Endothelial cell of umbilical vein (primary cell): ENCODE data around the gene SMURF2. TPM values are rescaled to one million over a fixed set of nuclear protein-coding genes. Genes with fewer than 3 reads are reported as not detected.

Source experiments
- BruUV-seq: library from RNA; stranded (reverse); fragments of 400-500 nt; replicated peaks from 2 replicates; lab custom pipeline; 2021; lab: Mats Ljungman, UMichigan
- CTCF ChIA-PET: fragments of 300-600, 350-600 bp; sonication (Branson Sonifier 250); formaldehyde crosslinking; loops from one replicate; lab custom pipeline; 2021; ENCODE audit warnings: antibody characterized with exemption, inconsistent platforms; lab: Charles Lee
- POLR2A ChIA-PET: fragments of 300-600, 350-600 bp; sonication (Branson Sonifier 250); formaldehyde crosslinking; loops from one replicate; lab custom pipeline; 2021; ENCODE audit warnings: antibody characterized with exemption, inconsistent platforms; lab: Charles Lee
- DNase-seq: peaks from one replicate; pipeline ENCODE4 v3.0.0-alpha.2; 2011; ENCODE audit warnings: low read depth, low spot score
- FAIRE-seq: peaks from 2 replicates; lab custom pipeline; 2011; peaks lifted over from hg19 to GRCh38; lab: Jason Lieb, UNC
- H2AFZ ChIP-seq: 2 replicates; pipeline ENCODE4 v1.6.0; 2012; ENCODE audit warnings: low read depth, low read length, control low read depth, inconsistent platforms
- H3K27ac ChIP-seq: 2 replicates; pipeline ENCODE4 v1.5.1; 2011; ENCODE audit warnings: low read depth, mild to moderate bottlenecking, control low read depth, low read length, moderate library complexity; ENCODE audit not compliant: insufficient read depth
- H3K27me3 ChIP-seq, 2 experiments: 2 replicates each; pipeline versions ENCODE4 v1.6.0 to v1.6.1; 2011; ENCODE audit warnings: low read length in 2 of 2, mixed read lengths in 1 of 2; ENCODE audit not compliant: control insufficient read depth in 2 of 2, insufficient read depth in 2 of 2
- H3K36me3 ChIP-seq, 2 experiments: 2 replicates in 1 of 2; 3 replicates in 1 of 2; pipeline ENCODE4 v1.5.1; 2011; ENCODE audit warnings: low read length in 2 of 2, mild to moderate bottlenecking in 1 of 2, moderate library complexity in 1 of 2; ENCODE audit not compliant: control insufficient read depth in 2 of 2, insufficient read depth in 2 of 2; ENCODE audit errors: extremely low read depth in 1 of 2
- H3K4me1 ChIP-seq: 3 replicates; pipeline ENCODE4 v1.5.1; 2011; ENCODE audit warnings: mild to moderate bottlenecking, low read length; ENCODE audit not compliant: control insufficient read depth, insufficient read depth; ENCODE audit errors: extremely low read depth
- H3K4me2 ChIP-seq: 2 replicates; pipeline ENCODE4 v1.6.1; 2011; ENCODE audit warnings: low read length, control low read depth, mixed read lengths; ENCODE audit not compliant: insufficient read depth
- H3K4me3 ChIP-seq, 3 experiments: fragments of 200-600 bp in 1 of 3; sonication (generic), shearing (Covaris generic) in 1 of 3; replicated peaks in 1 of 3; 2 replicates each; pipeline ENCODE4 v1.5.1; 2011 to 2016; ENCODE audit warnings: control low read depth in 3 of 3, low read length in 3 of 3, mild to moderate bottlenecking in 2 of 3, inconsistent platforms in 1 of 3, low read depth in 1 of 3, moderate library complexity in 1 of 3; ENCODE audit not compliant: insufficient read depth in 1 of 3
- H3K79me2 ChIP-seq: 2 replicates; pipeline ENCODE4 v1.6.0; 2012; ENCODE audit warnings: low read length, inconsistent platforms; ENCODE audit not compliant: control insufficient read depth, insufficient read depth
- H3K9ac ChIP-seq: replicated peaks from 2 replicates; pipeline ENCODE3; 2011; ENCODE audit warnings: low read length, control low read depth; ENCODE audit not compliant: insufficient read depth; ENCODE audit errors: extremely low read depth
- H3K9me1 ChIP-seq: replicated peaks from 3 replicates; pipeline ENCODE4 v1.6.0; 2011; ENCODE audit warnings: mild to moderate bottlenecking, low read length; ENCODE audit not compliant: control insufficient read depth, insufficient read depth; ENCODE audit errors: extremely low read depth
- H3K9me3 ChIP-seq: replicated peaks from 2 replicates; pipeline ENCODE4 v1.5.1; 2012; ENCODE audit warnings: low read length, inconsistent platforms; ENCODE audit not compliant: control insufficient read depth, insufficient read depth
- H4K20me1 ChIP-seq: replicated peaks from 2 replicates; pipeline ENCODE3; 2011; ENCODE audit warnings: mild to moderate bottlenecking, low read length; ENCODE audit not compliant: control insufficient read depth, insufficient read depth; ENCODE audit errors: extremely low read depth
- EZH2 ChIP-seq: IDR thresholded peaks from 2 replicates; pipeline ENCODE4 v1.6.1; 2012; ENCODE audit warnings: borderline replicate concordance, low read depth, mild to moderate bottlenecking, moderate library complexity, low read length, inconsistent platforms; ENCODE audit not compliant: severe bottlenecking
- FOS ChIP-seq: IDR thresholded peaks from 2 replicates; pipeline ENCODE4 v1.6.1; 2011; ENCODE audit warnings: mild to moderate bottlenecking, low read length, moderate library complexity, borderline replicate concordance; ENCODE audit not compliant: insufficient read depth
- GATA2 ChIP-seq: IDR thresholded peaks from 2 replicates; pipeline ENCODE4 v1.7.0; 2011; ENCODE audit warnings: low read depth, mild to moderate bottlenecking, moderate library complexity, mixed read lengths, low read length; ENCODE audit not compliant: insufficient read length, insufficient read depth
- JUN ChIP-seq: IDR thresholded peaks from 2 replicates; pipeline ENCODE4 v1.6.1; 2011; ENCODE audit warnings: borderline replicate concordance, low read depth; ENCODE audit not compliant: insufficient read length, insufficient read depth
- MAX ChIP-seq: IDR thresholded peaks from 2 replicates; pipeline ENCODE4 v1.6.1; 2011; ENCODE audit not compliant: insufficient read depth, insufficient read length
- MYC ChIP-seq: IDR thresholded peaks from one replicate; pipeline ENCODE4 v1.6.1; 2011; ENCODE audit warnings: mild to moderate bottlenecking, low read depth, low read length
- POLR2A ChIP-seq: IDR thresholded peaks from 2 replicates; pipeline ENCODE4 v1.6.1; 2012; ENCODE audit warnings: low read depth, mild to moderate bottlenecking, control low read depth, low read length
- POLR2AphosphoS5 ChIP-seq: IDR thresholded peaks from 2 replicates; pipeline ENCODE4 v1.6.1; 2012; ENCODE audit warnings: low read depth, mild to moderate bottlenecking, control low read depth, low read length, moderate library complexity; ENCODE audit not compliant: insufficient read depth
- dilution Hi-C: fragments of 300-500 bp; cut with MboI; formaldehyde crosslinking; loops from one replicate; pipeline ENCODE4 v1.15.0; 2019; ENCODE audit warnings: low sequenced_read_pairs; ENCODE audit not compliant: extremely low pct_ligation_motif_present
- intact Hi-C: fragments of 100-400 bp; cut with micrococcal nuclease; formaldehyde crosslinking; loops from one replicate; pipeline ENCODE4 v1.10.0; 2022
- polyA plus RNA-seq, 4 experiments: library from polyadenylated mRNA; depleted of rRNA in 3 of 4; stranded (reverse) in 3 of 4; unstranded in 1 of 4; fragments of >200 nt; gene quantifications; 2 replicates each; pipeline versions ENCODE4 v1.2.1 to v1.2.3, GENCODE V29; 2011 to 2012; ENCODE audit warnings: missing spikeins in 1 of 4
- total RNA-seq: library from RNA; stranded (reverse); gene quantifications from 2 replicates; pipeline ENCODE4 v1.2.3, GENCODE V29; 2021
- TF ChIP-seq, protein P1 (sequence below), 2 donors: IDR thresholded peaks; 1 replicate in 1 of 2; 2 replicates in 1 of 2; pipeline ENCODE4 v1.5.1; 2011; ENCODE audit warnings: low read length in 2 of 2, mild to moderate bottlenecking in 2 of 2, moderate library complexity in 2 of 2, control low read depth in 1 of 2, inconsistent platforms in 1 of 2, low read depth in 1 of 2; ENCODE audit not compliant: insufficient read depth in 1 of 2; ENCODE audit errors: extremely low read depth in 1 of 2

Gene SMURF2
- total and polyA plus RNA-seq, 2 donors (not counting 3 experiments of a cell fraction or from before 2014, with no cell fraction given), result 32.9 to 105 TPM

- H3K9me1 ChIP-seq, result peaks cover 2% of the 10 kb centered on the region
- H4K20me1 ChIP-seq, result peaks cover 12% of the 10 kb centered on the region
- no TSS peak for BruUV-seq
- peak overlapping the region; percentile 54 for H3K27ac ChIP-seq
- dilution Hi-C loops, result no loop called here
- H3K36me3 ChIP-seq, result peaks cover 0 to 9% of the 10 kb centered on the region in 2 experiments
- no peak overlapping the region for H2AFZ ChIP-seq
- CTCF ChIA-PET, result no interaction called here
- no peak for TF ChIP-seq JUN
- no peak for TF ChIP-seq POLR2AphosphoS5
- TF ChIP-seq POLR2A, result no peak
- TF ChIP-seq FOS, result no peak
- no peak for TF ChIP-seq MYC
- no peak for TF ChIP-seq GATA2
- TF ChIP-seq EZH2, result no peak
- TF ChIP-seq, protein P1, sequence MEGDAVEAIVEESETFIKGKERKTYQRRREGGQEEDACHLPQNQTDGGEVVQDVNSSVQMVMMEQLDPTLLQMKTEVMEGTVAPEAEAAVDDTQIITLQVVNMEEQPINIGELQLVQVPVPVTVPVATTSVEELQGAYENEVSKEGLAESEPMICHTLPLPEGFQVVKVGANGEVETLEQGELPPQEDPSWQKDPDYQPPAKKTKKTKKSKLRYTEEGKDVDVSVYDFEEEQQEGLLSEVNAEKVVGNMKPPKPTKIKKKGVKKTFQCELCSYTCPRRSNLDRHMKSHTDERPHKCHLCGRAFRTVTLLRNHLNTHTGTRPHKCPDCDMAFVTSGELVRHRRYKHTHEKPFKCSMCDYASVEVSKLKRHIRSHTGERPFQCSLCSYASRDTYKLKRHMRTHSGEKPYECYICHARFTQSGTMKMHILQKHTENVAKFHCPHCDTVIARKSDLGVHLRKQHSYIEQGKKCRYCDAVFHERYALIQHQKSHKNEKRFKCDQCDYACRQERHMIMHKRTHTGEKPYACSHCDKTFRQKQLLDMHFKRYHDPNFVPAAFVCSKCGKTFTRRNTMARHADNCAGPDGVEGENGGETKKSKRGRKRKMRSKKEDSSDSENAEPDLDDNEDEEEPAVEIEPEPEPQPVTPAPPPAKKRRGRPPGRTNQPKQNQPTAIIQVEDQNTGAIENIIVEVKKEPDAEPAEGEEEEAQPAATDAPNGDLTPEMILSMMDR (IDR thresholded peaks at IDR 0.05; ENCODE audit: extremely low read depth in 1 of 2, insufficient read depth in 1 of 2, low read depth in 1 of 2, low read length in 2 of 2), result no peak
- no peak for TF ChIP-seq MAX
- intact Hi-C loops, result no loop called here
- POLR2A ChIA-PET, result no interaction called here
- DNase-seq (no peak), FAIRE-seq (no peak)
- H3K9ac ChIP-seq, result no peak overlapping the region
- H3K79me2 ChIP-seq, result peaks cover 93% of the 10 kb centered on the region
- peaks cover 66% of the 10 kb centered on the region for H3K4me1 ChIP-seq
- H3K4me2 ChIP-seq, result no peak overlapping the region
- no peaks in the 10 kb centered on the region for H3K9me3 ChIP-seq
- H3K4me3 ChIP-seq, result no peak overlapping the region
- H3K27me3 ChIP-seq, result no peaks in the 10 kb centered on the region
Measured at GRCh38 chr17:64625541-64625940, 36.6 kb downstream of the SMURF2 start.
